ENCODE data around the gene BAIAP3.

BAIAP3 gene

GRCh38 chr16:1371054-1371978 lies 37.9 kb downstream of the BAIAP3 start:
- no peak for DNase-seq

GRCh38 chr16:1372292-1372950 lies 39.0 kb downstream of the BAIAP3 start:
- no peak for DNase-seq

GRCh38 chr16:1374418-1375297 lies 41.2 kb downstream of the BAIAP3 start:
- DNase-seq = no peak

- no peak for DNase-seq
Observed at GRCh38 chr16:1375298-1375640, 41.8 kb downstream of the BAIAP3 start.

GRCh38 chr16:1375741-1376410 lies 42.4 kb downstream of the BAIAP3 start:
- no peak for DNase-seq

GRCh38 chr16:1377406-1378010 lies 44.1 kb downstream of the BAIAP3 start:
- DNase-seq = no peak

GRCh38 chr16:1378087-1378803 lies 44.8 kb downstream of the BAIAP3 start:
- DNase-seq = no peak

- DNase-seq = no peak
Observed at GRCh38 chr16:1378804-1379303, 45.4 kb downstream of the BAIAP3 start.

GRCh38 chr16:1379304-1380076 lies 46.0 kb downstream of the BAIAP3 start:
- DNase-seq = peak; percentile 59 to 77

- DNase-seq = no peak
Observed at GRCh38 chr16:1380195-1380594, 46.8 kb downstream of the BAIAP3 start.

GRCh38 chr16:1381612-1382406 lies 48.4 kb downstream of the BAIAP3 start:
- DNase-seq = no peak

GRCh38 chr16:1383556-1383955 lies 50.1 kb downstream of the BAIAP3 start:
- no peak for DNase-seq

GRCh38 chr16:1385232-1385631 lies 51.8 kb downstream of the BAIAP3 start:
- no peak for DNase-seq

- DNase-seq = no peak
Observed at GRCh38 chr16:1387331-1387730, 53.9 kb downstream of the BAIAP3 start.

- no peak for DNase-seq
Observed at GRCh38 chr16:1389762-1390161, 56.3 kb downstream of the BAIAP3 start.

GRCh38 chr16:1390239-1390779 lies 56.9 kb downstream of the BAIAP3 start:
- DNase-seq = no peak

GRCh38 chr16:1392826-1393225 lies 59.4 kb downstream of the BAIAP3 start:
- DNase-seq = no peak

- no peak for DNase-seq
Observed at GRCh38 chr16:1393613-1394176, 60.2 kb downstream of the BAIAP3 start.

- DNase-seq = no peak
Observed at GRCh38 chr16:1394367-1394951, 61.0 kb downstream of the BAIAP3 start.
